Trophoblast cell (in vitro differentiated cells and primary cell): ENCODE data around the gene KRTAP5-2.
A peak's percentile ranks its signal among the peaks of the same experiment; 100 is the strongest.

Source experiments
- DNase-seq, 2 donors: peaks; one replicate each; pipeline ENCODE4 v3.0.0-alpha.2; 2016
- H2AFZ ChIP-seq: 2 replicates; pipeline ENCODE4 v1.6.1; 2013; ENCODE audit warnings: low read length, moderate library complexity, mild to moderate bottlenecking; ENCODE audit not compliant: insufficient read depth, poor library complexity
- H2AK5ac ChIP-seq: 2 replicates; pipeline ENCODE4 v1.6.1; 2013; ENCODE audit warnings: mild to moderate bottlenecking, low read length
- H2BK120ac ChIP-seq: 2 replicates; pipeline ENCODE4 v1.6.1; 2013; ENCODE audit warnings: low read length, mild to moderate bottlenecking, moderate library complexity; ENCODE audit not compliant: insufficient read depth, poor library complexity
- H2BK12ac ChIP-seq: 2 replicates; pipeline ENCODE4 v1.6.1; 2013; ENCODE audit warnings: mild to moderate bottlenecking, low read length, moderate library complexity
- H2BK5ac ChIP-seq: 2 replicates; pipeline ENCODE4 v1.6.1; 2013; ENCODE audit warnings: low read length, low read depth, moderate library complexity, mild to moderate bottlenecking; ENCODE audit not compliant: poor library complexity
- H3K14ac ChIP-seq: 2 replicates; pipeline ENCODE4 v1.6.1; 2013; ENCODE audit warnings: mild to moderate bottlenecking, low read length
- H3K18ac ChIP-seq: 2 replicates; pipeline ENCODE4 v1.6.1; 2013; ENCODE audit warnings: mild to moderate bottlenecking, low read length
- H3K23ac ChIP-seq: 2 replicates; pipeline ENCODE4 v1.6.1; 2013; ENCODE audit warnings: low read length
- H3K27ac ChIP-seq: 2 replicates; pipeline ENCODE4 v1.5.1; 2013; ENCODE audit warnings: low read depth, mild to moderate bottlenecking, inconsistent platforms, low read length, moderate library complexity
- H3K27me3 ChIP-seq: 2 replicates; pipeline ENCODE4 v1.6.1; 2013; ENCODE audit warnings: inconsistent platforms, mild to moderate bottlenecking, low read length, moderate library complexity; ENCODE audit not compliant: insufficient read depth
- H3K36me3 ChIP-seq, 2 experiments: 1 replicate in 1 of 2; 2 replicates in 1 of 2; pipeline ENCODE4 v1.6.1; 2013; ENCODE audit warnings: low read length in 2 of 2, mild to moderate bottlenecking in 2 of 2, moderate library complexity in 1 of 2; ENCODE audit not compliant: insufficient read depth in 2 of 2, control insufficient read depth in 1 of 2
- H3K4ac ChIP-seq: 2 replicates; pipeline ENCODE4 v1.6.1; 2013; ENCODE audit warnings: low read depth, mild to moderate bottlenecking, low read length, moderate library complexity
- H3K4me1 ChIP-seq, 2 experiments: 1 replicate in 1 of 2; 2 replicates in 1 of 2; pipeline ENCODE4 v1.6.1; 2013; ENCODE audit warnings: low read length in 2 of 2, mild to moderate bottlenecking in 2 of 2, moderate library complexity in 1 of 2; ENCODE audit not compliant: insufficient read depth in 2 of 2, control insufficient read depth in 1 of 2
- H3K4me2 ChIP-seq: 2 replicates; pipeline ENCODE4 v1.6.1; 2013; ENCODE audit warnings: inconsistent platforms, mild to moderate bottlenecking, low read length, moderate library complexity
- H3K4me3 ChIP-seq: 2 replicates; pipeline ENCODE4 v1.5.1; 2013; ENCODE audit warnings: mild to moderate bottlenecking, low read depth, low read length, inconsistent platforms
- H3K79me1 ChIP-seq: one replicate; pipeline ENCODE4 v1.6.1; 2013; ENCODE audit warnings: low read length
- H3K79me2 ChIP-seq: 2 replicates; pipeline ENCODE4 v1.6.1; 2013; ENCODE audit warnings: low read length, mild to moderate bottlenecking; ENCODE audit not compliant: control insufficient read depth, insufficient read depth, poor library complexity
- H3K9ac ChIP-seq: 2 replicates; pipeline ENCODE4 v1.6.1; 2013; ENCODE audit warnings: mild to moderate bottlenecking, low read length
- H3K9me3 ChIP-seq: 2 replicates; pipeline ENCODE4 v1.6.1; 2013; ENCODE audit warnings: low read depth, mild to moderate bottlenecking, control low read depth, inconsistent platforms, low read length; ENCODE audit not compliant: insufficient read depth
- H4K12ac ChIP-seq: 2 replicates; pipeline ENCODE4 v1.6.1; 2013; ENCODE audit warnings: low read depth, mild to moderate bottlenecking, low read length, moderate library complexity
- H4K8ac ChIP-seq: 2 replicates; pipeline ENCODE4 v1.6.1; 2013; ENCODE audit warnings: low read depth, mild to moderate bottlenecking, low read length, moderate library complexity
- H4K91ac ChIP-seq: one replicate; pipeline ENCODE4 v1.6.1; 2013; ENCODE audit warnings: low read depth, mild to moderate bottlenecking, low read length, moderate library complexity
- WGBS: extraction: QIAGEN DNeasy Blood & Tissue Kit; methylation state at CpG from one replicate; pipeline ENCODE4 v1.1.7; 2013; ENCODE audit warnings: missing lambda C conversion rate; ENCODE audit not compliant: insufficient read length, insufficient coverage; ENCODE audit errors: extremely low coverage; 5-methylcytosine and 5-hydroxymethylcytosine counted together

Gene KRTAP5-2

DNA sequence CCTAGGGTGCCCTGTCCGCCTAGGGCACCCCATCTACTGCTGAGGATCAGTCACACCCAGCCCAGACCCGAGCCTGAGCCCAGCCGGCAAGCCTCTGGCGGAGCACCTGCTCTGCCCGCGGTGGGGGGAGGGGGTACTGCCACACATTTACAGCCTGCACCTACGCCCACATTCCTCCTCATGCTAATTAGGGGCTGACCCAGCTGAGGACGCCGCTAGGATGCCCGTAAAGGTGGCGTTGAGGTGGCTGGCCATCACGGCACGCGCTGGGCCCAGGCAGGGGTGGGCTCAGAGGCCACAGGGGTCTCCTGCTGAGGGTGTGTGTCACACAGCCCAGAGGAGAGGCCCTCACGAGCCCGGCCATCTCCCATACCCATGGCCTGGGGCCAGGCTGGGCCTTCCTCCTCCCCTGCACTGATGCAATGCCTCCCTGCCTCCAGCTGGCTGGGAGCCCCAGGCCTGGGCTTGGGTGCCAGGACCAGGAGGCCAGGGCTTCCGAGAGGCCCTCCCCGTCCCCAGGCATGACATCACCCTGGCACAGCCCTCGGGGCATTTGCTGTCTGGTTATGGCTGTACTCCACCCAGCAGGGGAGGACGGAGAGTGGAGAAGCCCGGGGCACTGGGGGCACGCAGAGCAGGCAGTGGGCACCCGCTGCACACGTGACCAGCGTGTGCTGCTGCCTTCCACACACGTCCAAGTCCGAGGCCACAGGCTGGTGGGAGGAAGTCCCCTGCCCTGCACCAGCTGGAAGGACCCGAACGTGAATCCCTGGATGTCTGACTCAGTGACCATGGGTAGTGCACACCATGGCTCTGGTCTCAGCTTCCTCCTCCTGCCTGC, 38.8 kb downstream of the KRTAP5-2 start:
- no CpG with 5 or more reads among the region's 29 CpGs for WGBS
- Histone ChIP-seq H3K4me3 (no peak overlapping the region), H3K27ac (no peak overlapping the region), H3K4me1 (peaks cover 0 to 2% of the 10 kb centered on the region in 2 experiments), H4K91ac (no peak overlapping the region), H3K4me2 (no peak overlapping the region), H2BK5ac (no peak overlapping the region), H2BK120ac (no peak overlapping the region), H3K23ac (no peak overlapping the region), H3K14ac (no peak overlapping the region), H3K36me3 (peaks cover 72 to 75% of the 10 kb centered on the region in 2 experiments), H3K4ac (no peak overlapping the region), H3K79me2 (no peaks in the 10 kb centered on the region), H4K8ac (no peak overlapping the region), H3K79me1 (no peaks in the 10 kb centered on the region), H4K12ac (no peak overlapping the region), H3K9me3 (peaks cover 7% of the 10 kb centered on the region), H2BK12ac (no peak overlapping the region), H3K18ac (no peak overlapping the region), H2AFZ (no peak overlapping the region), H3K9ac (no peak overlapping the region), H3K27me3 (no peaks in the 10 kb centered on the region), H2AK5ac (no peak overlapping the region)
- no peak for DNase-seq

DNA sequence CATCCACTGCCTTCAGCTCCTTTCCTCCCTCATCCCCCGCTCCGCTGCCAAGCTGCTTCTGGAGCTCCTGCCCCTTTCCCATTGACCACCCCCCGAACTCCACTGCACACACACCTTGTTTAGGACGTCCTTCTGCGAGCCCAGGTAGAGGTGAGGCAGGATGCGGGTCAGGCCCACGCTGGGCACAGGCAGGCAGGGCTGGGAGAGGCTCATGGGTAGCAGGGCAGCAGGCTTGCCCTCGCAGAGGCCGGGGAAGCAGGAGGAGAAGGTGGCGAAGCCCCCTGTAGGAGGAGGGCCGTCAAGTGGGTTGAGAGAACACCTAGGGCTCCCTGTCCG, 39.4 kb downstream of the KRTAP5-2 start:
- Histone ChIP-seq H4K8ac (no peak overlapping the region), H3K79me1 (no peaks in the 10 kb centered on the region), H3K4me1 (peaks cover 2 to 3% of the 10 kb centered on the region in 2 experiments), H2BK12ac (no peak overlapping the region), H3K23ac (no peak overlapping the region), H3K36me3 (peaks cover 69 to 71% of the 10 kb centered on the region in 2 experiments), H3K27me3 (no peaks in the 10 kb centered on the region), H3K4ac (no peak overlapping the region), H2AK5ac (no peak overlapping the region), H4K91ac (no peak overlapping the region), H2AFZ (no peak overlapping the region), H2BK120ac (no peak overlapping the region), H3K27ac (no peak overlapping the region), H3K79me2 (no peaks in the 10 kb centered on the region), H3K9me3 (peaks cover 7% of the 10 kb centered on the region), H3K18ac (no peak overlapping the region), H3K9ac (no peak overlapping the region), H4K12ac (no peak overlapping the region), H3K4me2 (no peak overlapping the region), H3K14ac (no peak overlapping the region), H2BK5ac (no peak overlapping the region), H3K4me3 (no peak overlapping the region)
- WGBS = no CpG with 5 or more reads among the region's 12 CpGs
- DNase-seq = no peak

GRCh38 chr11:1557904-1558774, 40.0 kb downstream of the KRTAP5-2 start:
- H3K9me3 ChIP-seq = peaks cover 7% of the 10 kb centered on the region
- H3K18ac ChIP-seq = no peak overlapping the region
- no peak overlapping the region for H2AFZ ChIP-seq
- H4K8ac ChIP-seq = no peak overlapping the region
- no peak overlapping the region for H3K4ac ChIP-seq
- no peaks in the 10 kb centered on the region for H3K27me3 ChIP-seq
- no peak overlapping the region for H2BK5ac ChIP-seq
- H3K36me3 ChIP-seq = peaks cover 64 to 66% of the 10 kb centered on the region in 2 experiments
- DNase-seq = peak; percentile 30 to 59
- no peak overlapping the region for H3K14ac ChIP-seq
- no peaks in the 10 kb centered on the region for H3K79me2 ChIP-seq
- whole genome bisulfite sequencing = no CpG with 5 or more reads among the region's 29 CpGs
- H3K4me1 ChIP-seq = peaks cover 2 to 4% of the 10 kb centered on the region in 2 experiments
- H4K91ac ChIP-seq = no peak overlapping the region
- H3K4me3 ChIP-seq = no peak overlapping the region
- H3K9ac ChIP-seq = no peak overlapping the region
- no peak overlapping the region for H3K27ac ChIP-seq
- H2BK120ac ChIP-seq = no peak overlapping the region
- H3K23ac ChIP-seq = no peak overlapping the region
- H3K79me1 ChIP-seq = no peaks in the 10 kb centered on the region
- no peak overlapping the region for H2AK5ac ChIP-seq
- H4K12ac ChIP-seq = no peak overlapping the region
- H3K4me2 ChIP-seq = no peak overlapping the region
- no peak overlapping the region for H2BK12ac ChIP-seq

DNA sequence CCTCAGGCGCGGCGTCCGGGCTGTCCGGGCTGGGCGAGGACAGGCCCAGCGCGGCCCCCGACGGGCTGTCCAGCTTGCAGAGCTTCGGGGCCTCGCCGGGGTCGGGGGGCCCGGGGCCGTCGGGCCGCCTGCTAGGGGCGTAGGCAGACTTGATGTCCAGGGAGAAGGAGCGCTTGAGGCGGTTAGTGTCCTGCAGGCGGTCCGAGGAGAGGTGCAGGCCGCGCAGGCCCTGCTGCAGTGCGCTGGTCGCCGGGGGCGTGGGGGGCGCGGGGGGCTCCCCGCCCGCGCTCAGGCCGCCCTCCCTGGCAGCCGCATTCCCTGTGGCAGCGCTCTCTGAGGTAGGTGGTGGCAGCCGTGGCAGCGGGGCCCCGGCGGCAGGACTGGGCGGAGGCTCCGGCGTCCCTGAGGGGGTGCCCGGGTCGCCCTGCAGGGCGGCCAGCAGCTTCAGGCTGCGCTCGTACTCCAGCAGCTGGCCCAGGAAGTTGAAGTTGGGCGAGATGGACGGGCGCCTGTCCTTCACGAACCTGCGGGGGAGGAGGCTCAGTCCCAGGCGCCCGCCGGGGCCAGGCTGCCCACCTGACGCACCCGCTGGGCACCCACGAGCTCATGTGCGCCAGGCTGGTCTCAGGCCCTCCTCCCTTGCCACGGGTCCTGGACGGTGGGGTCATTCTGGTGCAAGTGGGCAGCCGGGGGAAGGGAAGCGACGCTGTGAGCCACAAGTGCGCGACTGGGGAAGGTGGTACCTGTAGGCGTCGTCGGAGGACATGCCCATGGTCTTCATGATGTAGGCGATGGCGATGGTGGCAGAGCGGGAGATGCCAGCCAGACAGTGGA, 40.8 kb downstream of the KRTAP5-2 start:
- Histone ChIP-seq H2BK120ac (no peak overlapping the region), H3K14ac (no peak overlapping the region), H3K4me1 (peaks cover 2 to 4% of the 10 kb centered on the region in 2 experiments), H3K4me3 (no peak overlapping the region), H4K8ac (no peak overlapping the region), H3K79me1 (no peaks in the 10 kb centered on the region), H3K18ac (no peak overlapping the region), H2AFZ (no peak overlapping the region), H3K23ac (no peak overlapping the region), H3K4ac (no peak overlapping the region), H3K27ac (no peak overlapping the region), H3K36me3 (peaks cover 57 to 59% of the 10 kb centered on the region in 2 experiments), H2BK12ac (no peak overlapping the region), H3K4me2 (no peak overlapping the region), H3K79me2 (no peaks in the 10 kb centered on the region), H3K9ac (no peak overlapping the region), H4K12ac (no peak overlapping the region), H3K27me3 (no peaks in the 10 kb centered on the region), H2BK5ac (no peak overlapping the region), H3K9me3 (peaks cover 5% of the 10 kb centered on the region), H2AK5ac (no peak overlapping the region), H4K91ac (no peak overlapping the region)
- DNase-seq = no peak
- WGBS = no CpG with 5 or more reads among the region's 74 CpGs
